Stomach (tissue), 4 donors: ENCODE results near the gene TBC1D30.

Experiments used
- CTCF ChIP-seq, 7 experiments: fragments of 450-650 bp in 4 of 7; fragments of 200-600 bp in 3 of 7; sonication (generic) in 3 of 7; IDR thresholded peaks; one replicate each; pipeline ENCODE4 v1.5.1; 2016 to 2019; ENCODE audit warnings: antibody characterized with exemption in 7 of 7, control low read depth in 2 of 7, mild to moderate bottlenecking in 1 of 7
- POLR2A ChIP-seq, 4 donors: fragments of 450-650 bp; IDR thresholded peaks; one replicate each; pipeline ENCODE4 v1.6.1; 2016; ENCODE audit warnings: antibody characterized with exemption in 4 of 4, control low read depth in 2 of 4, mild to moderate bottlenecking in 1 of 4, moderate library complexity in 1 of 4

GRCh38 chr12:64840949-64841717, 16.7 kb downstream of the TBC1D30 start:
- TF ChIP-seq POLR2A (IDR thresholded peaks at IDR 0.05) (no peak), CTCF (IDR thresholded peaks at IDR 0.05) (no peak)
